ENCODE data around the gene CWC27.
A peak's percentile ranks its signal among the peaks of the same experiment; 100 is the strongest.
"Not testable (repeated sequence)": the region's sequence is repeated elsewhere in the genome, so short reads cannot be mapped to it uniquely, and the experiment has no call there.

Gene CWC27

GRCh38 chr5:64925123-64925522 is 156.4 kb downstream of the CWC27 start:
- no peak for DNase-seq

DNA sequence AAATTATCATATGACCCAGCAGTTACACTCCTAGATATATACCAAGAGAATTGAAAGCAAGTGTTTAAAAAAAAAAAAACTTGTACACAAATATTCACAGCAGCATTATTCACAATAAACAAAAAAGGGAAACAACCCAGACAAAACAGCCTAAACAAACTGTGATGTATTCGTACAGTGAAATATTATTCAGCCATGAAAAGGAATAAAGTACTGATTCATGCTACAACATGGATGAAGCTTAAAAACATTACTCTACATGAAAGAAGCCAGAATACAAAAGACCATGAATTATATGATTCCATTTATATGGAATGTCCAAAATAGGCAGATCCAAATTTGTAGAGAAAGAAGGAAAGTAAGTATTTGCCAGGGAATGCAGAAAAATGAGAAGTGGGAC is 161.1 kb downstream of the CWC27 start:
- no peak for DNase-seq

DNA sequence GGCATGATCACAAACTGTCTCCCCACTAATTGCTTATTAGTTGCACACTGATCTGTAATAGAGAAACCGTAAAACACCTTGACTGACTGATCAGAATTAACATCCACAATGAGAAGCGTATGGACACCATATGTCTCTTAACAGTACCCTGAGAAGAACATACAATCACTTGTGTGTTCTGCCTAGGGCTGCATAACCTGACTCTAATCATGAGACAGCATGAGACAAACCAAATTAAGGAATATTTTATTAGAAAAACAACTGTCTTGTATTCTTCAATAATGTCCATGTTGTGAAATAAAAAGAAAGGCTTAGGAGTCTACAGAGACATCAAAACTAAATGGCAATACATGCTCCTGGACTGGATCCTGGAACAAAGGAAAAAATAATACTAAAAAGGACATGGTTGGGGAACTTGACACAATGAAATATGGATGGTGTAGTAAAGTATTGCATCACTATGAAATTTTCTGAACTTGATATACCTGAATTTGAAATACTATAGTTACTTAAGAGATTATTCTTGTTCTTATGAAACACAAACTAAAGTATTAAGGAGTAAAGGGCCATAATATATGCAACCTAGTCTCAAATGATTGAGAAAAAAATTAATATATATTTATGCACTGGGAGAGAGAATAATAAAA is 162.1 kb downstream of the CWC27 start:
- no peak for DNase-seq

- not testable (repeated sequence) for DNase-seq
Observed at GRCh38 chr5:64939422-64939771, 170.7 kb downstream of the CWC27 start.

DNA sequence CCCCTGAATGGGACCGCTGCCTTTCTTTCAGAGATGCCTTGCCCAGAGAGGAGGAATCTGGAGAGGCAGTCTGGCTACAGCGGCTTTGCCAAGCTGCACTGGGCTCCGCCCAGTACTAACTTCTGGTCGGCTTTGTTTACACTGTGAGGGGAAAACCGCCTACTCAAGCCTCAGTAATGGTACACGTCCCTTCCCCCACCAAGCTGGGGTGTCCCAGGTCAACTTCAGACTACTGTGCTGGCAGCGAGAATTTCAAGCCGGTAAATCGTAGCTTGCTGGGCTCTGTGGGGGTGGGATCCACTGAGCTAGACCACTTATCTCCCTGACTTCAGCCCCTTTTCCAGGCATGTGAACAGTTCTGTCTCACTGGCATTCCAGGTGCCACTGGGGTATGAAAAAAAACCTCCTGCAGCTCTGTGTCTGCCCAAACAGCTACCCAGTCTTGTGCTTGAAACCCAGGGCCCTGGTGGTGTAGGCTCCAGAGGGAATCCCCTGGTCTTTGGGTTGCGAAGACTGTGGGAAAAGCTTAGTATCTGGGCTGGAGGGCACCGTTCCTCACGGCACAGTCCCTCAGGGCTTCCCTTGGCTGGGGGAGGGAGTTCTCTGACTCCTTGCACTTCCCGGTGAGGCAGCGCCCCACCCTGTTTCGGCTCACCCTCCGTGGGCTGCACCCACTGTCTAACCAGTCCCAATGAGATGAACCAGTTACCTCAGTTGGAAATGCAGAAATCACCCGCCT is 171.2 kb downstream of the CWC27 start:
- DNase-seq = no peak

DNA sequence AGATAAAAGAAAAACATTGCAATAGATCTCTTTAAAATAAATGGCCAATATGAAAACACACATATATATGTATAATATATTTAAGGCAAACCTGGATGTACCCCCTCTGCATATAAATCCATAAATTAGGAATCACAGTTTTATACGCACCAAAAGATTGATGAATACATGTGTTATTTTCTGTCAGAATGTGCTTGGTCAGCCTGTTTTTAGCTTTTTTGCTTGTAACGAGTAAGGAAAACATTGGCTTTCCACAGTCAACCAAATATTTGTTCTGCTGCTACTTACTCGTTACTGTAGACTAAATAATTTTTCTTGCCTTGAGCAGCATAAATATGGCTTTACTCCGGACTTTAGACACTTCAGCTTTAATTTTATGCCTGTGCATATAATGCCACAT is 173.7 kb downstream of the CWC27 start:
- DNase-seq = no peak

- DNase-seq = no peak
Observed at GRCh38 chr5:64944868-64945267, 176.1 kb downstream of the CWC27 start.

GRCh38 chr5:64947031-64947430 is 178.3 kb downstream of the CWC27 start:
- DNase-seq = no peak

DNA sequence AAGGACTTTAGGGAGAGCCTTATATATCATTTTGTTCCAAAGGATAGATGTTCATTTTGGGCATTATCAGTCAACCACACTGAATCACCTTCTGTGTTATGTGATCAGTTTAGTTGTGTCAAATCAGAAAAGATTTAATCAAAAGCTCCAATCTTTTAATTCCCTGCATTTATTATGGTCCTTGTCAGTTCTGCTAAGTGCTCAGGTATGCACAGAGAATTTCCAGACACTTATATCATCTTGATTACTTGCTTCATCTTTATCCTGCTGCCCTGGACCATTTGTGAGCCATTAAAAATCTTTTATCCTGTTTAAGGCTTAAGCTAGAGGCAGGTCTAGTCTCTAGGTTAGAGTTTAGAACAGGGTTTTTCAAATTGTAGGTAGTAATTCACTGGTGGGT is 179.1 kb downstream of the CWC27 start:
- no peak for DNase-seq

DNA sequence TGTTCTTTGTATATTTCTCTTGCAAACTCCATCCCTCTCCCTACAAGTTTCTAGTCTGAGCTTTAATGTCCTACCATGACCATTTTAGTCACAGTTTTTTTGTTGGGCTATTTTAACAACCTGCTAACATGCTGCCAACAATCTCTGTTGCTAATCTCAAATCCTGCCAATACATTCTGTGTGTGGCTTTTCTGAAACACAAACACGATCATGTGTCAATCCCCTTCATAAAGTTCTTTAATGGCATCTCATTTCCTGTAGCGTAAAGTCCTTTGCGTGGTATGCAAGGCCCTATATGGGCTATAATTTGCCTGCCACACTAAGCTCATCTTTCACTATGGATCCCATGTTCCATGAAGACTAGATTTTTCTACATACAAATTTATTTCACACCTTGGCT is 180.6 kb downstream of the CWC27 start:
- DNase-seq = no peak

DNA sequence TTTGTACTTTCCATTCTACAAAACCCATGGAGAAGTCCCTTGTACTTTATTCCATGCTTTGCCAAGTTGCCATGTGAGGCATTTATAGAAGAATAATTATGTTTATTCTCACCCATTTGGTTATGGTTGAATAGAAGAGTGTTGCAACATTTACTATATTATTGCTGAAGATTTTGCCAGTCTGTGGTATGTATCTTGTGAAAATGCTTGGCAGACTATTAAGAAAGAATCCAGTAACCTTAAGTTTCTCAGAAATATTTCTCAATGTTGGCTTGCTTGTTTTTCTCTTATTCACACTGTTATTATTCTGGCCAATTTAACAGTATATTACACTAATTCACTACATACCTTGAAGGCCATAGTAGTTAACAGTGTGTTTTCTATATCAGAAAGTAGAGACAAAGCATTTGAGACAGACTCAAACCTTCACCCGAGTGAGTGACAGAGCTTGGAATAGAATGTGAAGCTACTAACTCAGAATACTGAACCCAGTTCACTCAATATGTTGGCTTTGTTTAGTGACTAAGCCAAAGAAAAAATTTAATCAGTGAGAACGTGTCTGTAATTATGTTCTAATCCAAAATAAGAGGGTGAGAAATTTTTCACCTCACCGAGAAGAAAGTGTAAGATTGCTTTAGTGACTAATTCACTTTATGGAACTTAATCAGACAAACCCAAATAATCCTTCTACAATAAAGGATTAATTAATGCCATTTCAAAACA is 184.4 kb downstream of the CWC27 start:
- DNase-seq = no peak

DNA sequence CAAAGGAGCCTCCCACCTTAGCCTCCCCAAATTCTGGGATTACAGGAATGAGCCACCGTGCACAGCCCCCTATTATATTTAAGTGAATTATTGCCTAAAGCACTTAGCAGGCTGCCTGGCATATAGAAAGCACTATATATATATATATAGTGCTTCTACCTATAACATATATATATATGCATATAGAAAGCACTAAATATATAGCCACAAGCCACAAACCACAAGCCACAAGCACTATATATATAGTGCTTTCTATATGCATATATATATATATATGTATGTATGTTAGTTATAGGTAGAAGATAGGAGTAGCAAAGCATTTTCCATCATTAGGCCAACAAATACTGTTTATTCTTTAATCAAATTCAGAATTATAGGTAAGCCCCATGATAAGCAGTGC is 185.8 kb downstream of the CWC27 start:
- DNase-seq = no peak

GRCh38 chr5:64958757-64959391 is 190.1 kb downstream of the CWC27 start:
- peak in 1 of 5 donors; percentile 6 for DNase-seq

GRCh38 chr5:64963278-64963677 is 194.5 kb downstream of the CWC27 start:
- DNase-seq = no peak

DNA sequence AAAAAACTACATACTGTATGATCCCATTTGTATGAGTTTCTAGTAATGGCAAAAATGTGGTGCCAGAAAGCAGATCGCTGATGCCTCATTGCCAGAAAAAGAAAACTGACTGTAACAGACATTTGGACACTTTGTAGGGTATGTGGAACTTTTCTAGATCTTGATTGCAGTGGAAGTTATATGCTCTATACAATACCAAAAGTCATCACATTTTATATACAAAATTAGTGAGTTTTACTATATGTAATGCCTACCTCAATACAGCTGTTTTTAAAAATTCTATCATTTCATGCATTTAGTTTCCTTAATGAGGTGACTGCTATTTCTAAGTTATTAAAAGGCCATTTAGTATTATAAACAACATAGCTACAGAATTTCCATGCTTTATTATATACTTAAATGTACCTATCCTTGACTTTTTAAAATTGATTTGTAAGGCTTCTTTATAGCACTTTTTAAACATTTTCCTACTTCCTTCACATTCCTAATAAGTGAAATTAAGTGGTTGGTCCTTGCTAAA is 199.9 kb downstream of the CWC27 start:
- DNase-seq = no peak

DNA sequence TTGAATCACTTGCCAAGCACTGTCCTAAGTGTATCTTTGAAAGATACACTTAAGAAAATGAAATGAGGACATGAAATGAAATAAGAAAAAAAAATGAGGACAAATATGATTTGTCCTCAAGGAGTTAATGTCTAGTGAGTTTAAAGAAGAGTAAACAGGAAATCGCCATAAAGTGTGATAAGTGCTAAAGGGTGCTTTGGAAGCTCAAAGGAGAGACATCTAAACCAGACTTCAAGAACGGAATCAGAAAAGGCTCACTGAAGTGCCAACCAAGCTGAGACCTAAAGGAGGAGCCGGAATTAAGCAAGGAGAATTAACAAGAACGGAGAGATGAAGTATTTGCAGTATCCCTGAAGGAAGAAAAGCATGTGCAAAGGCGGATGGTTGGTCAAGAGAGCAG is 200.8 kb downstream of the CWC27 start:
- no peak for DNase-seq

- DNase-seq = no peak
Observed at GRCh38 chr5:64971513-64971912, 202.8 kb downstream of the CWC27 start.

GRCh38 chr5:64971990-64972389 is 203.3 kb downstream of the CWC27 start:
- DNase-seq = no peak

GRCh38 chr5:64972591-64972990 is 203.9 kb downstream of the CWC27 start:
- no peak for DNase-seq

- no peak for DNase-seq
Observed at GRCh38 chr5:64973215-64973614, 204.5 kb downstream of the CWC27 start.

GRCh38 chr5:64977779-64978178 is 209.0 kb downstream of the CWC27 start:
- DNase-seq = no peak

GRCh38 chr5:64978546-64978945 is 209.8 kb downstream of the CWC27 start:
- no peak for DNase-seq

- no peak for DNase-seq
Observed at GRCh38 chr5:64979531-64979930, 210.8 kb downstream of the CWC27 start.
